ENCODE data around the gene UBXN6.
A peak's percentile ranks its signal among the peaks of the same experiment; 100 is the strongest.

Gene UBXN6

GRCh38 chr19:4442819-4443146, 14.8 kb downstream of the UBXN6 start:
- DNase-seq (ENCODE audit: low read depth, low spot score) = no peak

GRCh38 chr19:4441994-4442818, 15.4 kb downstream of the UBXN6 start:
- DNase-seq (ENCODE audit: low read depth, low spot score) = no peak

GRCh38 chr19:4439243-4439642, 18.4 kb downstream of the UBXN6 start:
- no peak for DNase-seq (ENCODE audit: low read depth, low spot score)

- DNase-seq (ENCODE audit: low read depth, low spot score) = no peak
These were observed 20.5 kb downstream of the UBXN6 start for GRCh38 chr19:4437103-4437502.

GRCh38 chr19:4436231-4436630, 21.4 kb downstream of the UBXN6 start:
- no peak for DNase-seq (ENCODE audit: low read depth, low spot score)

- DNase-seq (ENCODE audit: low read depth, low spot score) = no peak
These were observed 23.2 kb downstream of the UBXN6 start for GRCh38 chr19:4434391-4434790.

- no peak for DNase-seq (ENCODE audit: low read depth, low spot score)
These were observed 24.6 kb downstream of the UBXN6 start for GRCh38 chr19:4432918-4433506.

GRCh38 chr19:4431808-4432674, 25.6 kb downstream of the UBXN6 start:
- DNase-seq (ENCODE audit: low read depth, low spot score) = no peak

GRCh38 chr19:4431296-4431695, 26.3 kb downstream of the UBXN6 start:
- DNase-seq (ENCODE audit: low read depth, low spot score) = no peak

- DNase-seq (ENCODE audit: low read depth, low spot score) = no peak
These were observed 26.8 kb downstream of the UBXN6 start for GRCh38 chr19:4430760-4431159.

- DNase-seq (ENCODE audit: low read depth, low spot score) = no peak
These were observed 27.8 kb downstream of the UBXN6 start for GRCh38 chr19:4429771-4430171.

GRCh38 chr19:4429256-4429655, 28.3 kb downstream of the UBXN6 start:
- no peak for DNase-seq (ENCODE audit: low read depth, low spot score)

GRCh38 chr19:4428326-4428975, 29.1 kb downstream of the UBXN6 start:
- no peak for DNase-seq (ENCODE audit: low read depth, low spot score)

- no peak for DNase-seq (ENCODE audit: low read depth, low spot score)
These were observed 32.1 kb downstream of the UBXN6 start for GRCh38 chr19:4425537-4425936.

GRCh38 chr19:4423416-4424126, 34.0 kb downstream of the UBXN6 start:
- no peak for DNase-seq (ENCODE audit: low read depth, low spot score)

GRCh38 chr19:4416268-4416667, 41.3 kb downstream of the UBXN6 start:
- DNase-seq (ENCODE audit: low read depth, low spot score) = no peak

GRCh38 chr19:4415352-4415751, 42.2 kb downstream of the UBXN6 start:
- DNase-seq (ENCODE audit: low read depth, low spot score) = no peak

GRCh38 chr19:4414800-4415321, 42.7 kb downstream of the UBXN6 start:
- DNase-seq (ENCODE audit: low read depth, low spot score) = peak; percentile 64

- DNase-seq (ENCODE audit: low read depth, low spot score) = no peak
These were observed 43.3 kb downstream of the UBXN6 start for GRCh38 chr19:4414144-4414799.

- no peak for DNase-seq (ENCODE audit: low read depth, low spot score)
These were observed 44.0 kb downstream of the UBXN6 start for GRCh38 chr19:4413588-4413987.
